Activated T-cell treated with anti-CD3 and anti-CD28 coated beads, Interleukin-2, amount 50 U/mL, for 1 hour (primary cell): Measurements from ENCODE around the gene PRKG1.

Experiments used
- DNase-seq: peaks from one replicate; pipeline ENCODE4 v3.0.0-alpha.2; 2020

Gene PRKG1

DNA sequence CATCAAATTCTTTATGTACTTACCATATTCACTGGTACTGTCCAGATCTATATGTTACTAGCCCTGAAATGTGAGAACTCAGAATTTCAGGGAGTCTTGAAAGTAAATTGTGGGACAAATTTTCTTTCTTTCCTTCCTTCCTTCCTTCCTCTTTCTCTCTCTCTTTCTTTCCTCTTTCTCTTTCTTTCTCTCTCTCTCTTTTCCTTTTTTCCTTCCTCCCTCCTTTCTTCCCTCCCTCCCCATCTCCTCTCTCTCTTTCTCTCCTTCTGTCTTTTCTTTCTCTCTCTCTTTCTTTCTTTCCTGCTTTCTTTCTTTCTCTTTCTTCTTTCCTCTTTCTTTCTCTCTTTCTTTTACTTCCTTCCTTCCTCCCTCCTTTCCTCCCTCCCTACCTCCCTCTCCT is 882.5 kb downstream of the PRKG1 start:
- no peak for DNase-seq

DNA sequence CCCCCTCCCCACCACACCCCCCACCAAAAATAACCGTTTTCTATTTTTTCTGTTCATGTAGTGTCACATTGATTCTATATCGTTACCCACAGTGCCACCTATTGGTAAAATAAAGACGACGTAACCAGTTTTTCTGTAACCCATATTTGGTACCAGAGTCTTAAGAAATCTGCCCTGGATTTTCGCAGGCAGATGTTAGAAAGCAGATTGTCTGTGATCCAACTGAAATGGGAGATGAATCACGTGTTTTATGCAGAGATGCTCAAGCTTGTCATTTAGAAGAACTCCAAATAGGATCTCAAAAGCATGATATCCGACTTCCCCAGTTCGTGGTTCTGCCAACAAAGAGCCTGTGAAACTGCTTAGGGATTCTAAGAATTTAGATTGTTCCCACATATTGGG is 886.2 kb downstream of the PRKG1 start:
- DNase-seq, result no peak

GRCh38 chr10:51961401-51961800 is 887.1 kb downstream of the PRKG1 start:
- no peak for DNase-seq

DNA sequence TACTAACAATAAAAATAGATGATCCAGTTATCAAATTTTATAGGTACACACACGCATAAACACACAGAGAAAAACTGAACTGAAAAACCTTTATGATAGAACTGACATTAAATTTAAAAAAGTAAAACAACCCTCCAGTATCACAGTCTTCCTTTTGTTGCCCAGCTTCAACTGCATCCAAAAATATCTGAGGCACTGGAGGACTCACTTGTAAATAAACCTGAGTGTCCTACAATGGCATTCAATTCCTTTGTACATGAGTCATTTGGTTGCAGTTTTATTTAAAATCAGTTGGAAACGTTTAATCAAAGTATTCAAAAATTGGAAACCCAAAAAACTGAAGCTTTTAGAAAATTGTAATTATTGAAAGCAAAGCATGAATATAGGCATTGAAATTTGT is 890.3 kb downstream of the PRKG1 start:
- no peak for DNase-seq

DNA sequence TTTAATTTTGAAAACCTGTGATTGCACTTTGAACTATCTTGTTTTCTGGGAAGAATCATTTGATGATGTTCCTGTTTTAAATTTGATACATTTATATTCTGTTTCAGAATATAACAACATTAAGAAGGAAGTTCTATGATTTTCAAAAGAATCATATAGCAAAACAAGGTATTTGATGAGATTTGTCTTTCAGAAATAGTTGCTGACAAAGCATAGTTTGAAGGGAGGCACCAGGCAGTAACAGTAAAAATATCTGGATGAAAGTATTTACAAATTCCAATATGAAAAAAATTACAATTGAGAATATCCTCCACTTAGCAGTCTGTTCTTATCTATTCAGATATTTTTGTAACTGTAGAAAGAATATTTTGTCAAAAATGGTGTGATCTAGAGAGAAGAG is 891.2 kb downstream of the PRKG1 start:
- no peak for DNase-seq

GRCh38 chr10:51972733-51973346 is 898.6 kb downstream of the PRKG1 start:
- DNase-seq, result no peak

- no peak for DNase-seq
Observed at GRCh38 chr10:51980752-51981151, 906.5 kb downstream of the PRKG1 start.

GRCh38 chr10:51981731-51982130 is 907.4 kb downstream of the PRKG1 start:
- no peak for DNase-seq

- DNase-seq, result no peak
Observed at GRCh38 chr10:51983481-51983880, 909.2 kb downstream of the PRKG1 start.

DNA sequence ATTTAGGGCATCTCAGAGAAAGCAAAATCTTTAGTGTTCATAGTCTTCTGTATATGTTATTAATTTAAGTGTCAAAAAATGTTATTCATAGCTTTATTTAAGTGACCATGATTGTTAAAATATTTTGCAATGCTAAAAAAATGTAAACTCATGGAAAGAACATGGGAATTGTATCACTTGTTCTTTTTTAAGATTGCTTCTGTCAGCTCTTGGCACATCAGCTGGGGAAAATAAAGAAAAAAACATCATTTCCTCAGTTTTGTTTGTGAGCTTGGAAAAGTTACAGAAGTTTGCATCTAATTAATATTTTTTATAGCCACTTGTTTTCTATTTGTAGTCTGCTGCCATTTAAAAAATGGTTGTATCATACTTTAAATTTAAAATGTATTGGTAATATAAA is 911.0 kb downstream of the PRKG1 start:
- no peak for DNase-seq

- no peak for DNase-seq
Observed at GRCh38 chr10:51986516-51986915, 912.2 kb downstream of the PRKG1 start.

GRCh38 chr10:51993475-51993874 is 919.2 kb downstream of the PRKG1 start:
- DNase-seq, result no peak

DNA sequence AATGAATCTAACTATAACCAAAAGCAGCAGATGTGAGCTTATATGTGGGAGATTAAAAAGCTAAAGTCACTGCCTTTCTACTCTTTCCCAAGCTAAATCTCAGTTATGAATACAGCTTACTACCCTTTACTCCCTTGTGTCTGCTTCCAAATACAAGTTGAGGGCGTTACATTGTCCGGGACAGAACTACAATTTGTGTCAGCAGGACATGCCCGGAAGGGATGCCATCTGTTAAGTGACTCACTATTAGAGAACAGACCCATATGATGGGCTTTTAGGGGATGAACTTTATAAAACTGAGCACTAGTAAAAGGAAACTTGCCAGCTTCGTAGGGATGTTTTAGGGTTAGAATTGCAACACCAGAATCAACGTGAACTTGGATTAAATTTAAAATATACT is 924.8 kb downstream of the PRKG1 start:
- no peak for DNase-seq

DNA sequence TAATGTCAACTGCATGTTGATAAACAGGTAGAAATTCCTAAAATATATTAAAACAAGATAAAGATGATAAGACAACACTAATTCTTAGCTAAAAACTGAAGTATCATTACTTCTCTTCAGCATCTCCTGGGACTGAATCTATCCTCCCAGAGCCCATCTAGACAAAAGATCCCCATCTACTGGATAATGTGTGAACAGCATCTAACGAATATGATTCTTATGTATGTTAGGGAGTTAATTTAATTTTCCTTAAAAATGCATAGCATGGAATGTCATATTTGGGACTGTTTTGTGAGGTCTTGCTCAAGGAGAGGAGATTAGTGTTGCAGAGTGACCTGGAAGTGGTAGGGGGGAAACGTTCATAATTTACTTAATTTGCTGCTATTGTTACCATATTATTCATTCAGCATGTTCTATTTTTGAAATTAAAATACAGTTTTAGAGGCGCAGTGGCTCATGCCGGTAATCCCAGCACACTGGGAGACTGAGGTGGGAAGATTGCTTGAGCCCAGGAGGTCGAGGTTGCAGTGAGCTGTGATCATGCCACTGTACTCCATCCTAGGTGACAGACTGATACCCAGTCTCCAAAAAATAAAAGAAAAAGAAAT is 930.2 kb downstream of the PRKG1 start:
- DNase-seq, result no peak

GRCh38 chr10:52007091-52007490 is 932.8 kb downstream of the PRKG1 start:
- no peak for DNase-seq

DNA sequence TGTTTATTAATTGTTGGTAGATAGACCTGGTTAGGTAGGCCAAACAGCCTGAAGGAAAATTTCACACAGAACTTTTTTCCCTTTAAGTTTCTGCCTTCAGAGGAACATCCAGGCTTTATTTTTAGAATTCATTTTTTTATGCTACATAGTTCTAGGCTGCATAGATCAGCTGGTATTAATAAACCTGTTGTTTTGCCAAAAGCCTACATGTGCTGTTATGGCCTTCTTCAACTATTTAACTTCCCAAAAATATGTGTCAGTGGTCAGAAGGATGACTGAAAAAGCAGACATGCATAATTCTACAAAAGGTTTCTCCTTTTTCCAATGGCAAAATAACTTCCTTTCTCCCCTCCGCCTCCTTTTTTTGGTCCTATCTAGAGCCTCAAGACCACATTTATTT is 936.8 kb downstream of the PRKG1 start:
- DNase-seq, result no peak

DNA sequence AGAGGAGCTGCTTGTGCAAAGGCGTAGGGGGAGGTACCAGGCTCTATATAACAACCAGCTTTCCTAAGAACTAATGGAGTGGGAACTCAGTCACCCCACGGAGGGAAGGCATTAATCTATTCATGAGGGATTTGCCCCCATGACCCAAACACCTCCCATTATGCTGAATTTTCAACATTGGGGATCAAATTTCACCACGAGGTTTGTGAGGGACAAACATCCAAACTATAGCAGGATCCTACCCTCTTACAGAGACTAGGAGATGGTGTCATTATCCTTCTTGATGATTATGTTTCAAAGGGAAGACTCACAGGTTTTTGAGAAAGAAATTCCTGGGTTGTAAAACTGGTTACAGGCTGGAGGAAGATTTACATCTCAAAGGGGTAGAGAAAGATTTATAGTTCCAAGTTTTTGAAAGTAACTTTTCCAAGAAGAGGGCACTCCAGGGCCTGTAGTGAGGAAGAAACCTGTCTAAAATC is 944.8 kb downstream of the PRKG1 start:
- no peak for DNase-seq

DNA sequence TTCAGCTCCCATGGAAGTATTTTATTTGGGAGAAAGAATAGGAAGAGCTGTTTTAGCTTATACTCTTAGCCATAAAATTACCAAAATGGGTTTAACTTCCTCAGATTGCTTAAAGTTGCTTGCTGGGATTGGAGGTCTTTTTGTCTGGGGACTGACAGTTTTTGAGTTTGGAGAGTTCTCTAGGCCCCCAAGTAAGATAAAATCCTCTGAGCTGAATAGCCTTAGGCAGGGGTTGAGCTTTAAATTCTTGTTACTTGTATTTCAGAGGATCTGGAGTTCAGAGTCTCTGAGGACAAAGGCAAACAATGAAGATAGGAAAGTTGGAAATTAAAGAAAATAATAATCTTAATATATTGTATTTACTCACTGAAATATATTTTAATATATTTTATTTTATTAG is 945.4 kb downstream of the PRKG1 start:
- no peak for DNase-seq

DNA sequence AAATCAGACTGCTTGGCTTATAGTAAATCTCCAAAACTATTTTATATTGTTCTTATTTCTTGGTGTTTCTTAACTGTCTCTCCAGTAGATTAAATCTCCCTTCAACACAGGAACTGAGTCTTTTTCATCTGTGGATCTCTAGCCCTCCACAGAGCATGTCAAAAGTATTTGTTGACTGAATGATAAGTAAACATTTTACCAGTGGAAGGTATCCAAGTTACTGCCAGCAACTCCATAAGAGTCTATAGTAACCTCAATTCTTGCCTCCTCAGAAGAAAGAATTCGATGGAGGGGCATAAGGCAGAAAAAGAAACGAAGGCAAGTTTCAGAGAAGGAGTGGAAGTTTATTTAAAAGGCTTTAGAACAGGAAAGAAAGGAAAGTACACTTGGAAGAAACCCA is 945.9 kb downstream of the PRKG1 start:
- no peak for DNase-seq

GRCh38 chr10:52020702-52021101 is 946.4 kb downstream of the PRKG1 start:
- no peak for DNase-seq

- no peak for DNase-seq
Observed at GRCh38 chr10:52027055-52027705, 952.9 kb downstream of the PRKG1 start.

GRCh38 chr10:52028523-52028858 is 954.2 kb downstream of the PRKG1 start:
- no peak for DNase-seq

- no peak for DNase-seq
Observed at GRCh38 chr10:52029628-52030027, 955.3 kb downstream of the PRKG1 start.

- no peak for DNase-seq
Observed at GRCh38 chr10:52030051-52030790, 955.9 kb downstream of the PRKG1 start.
